HepG2 (cell line): ENCODE measurements around the gene FGD3. TPM values are rescaled to one million over a fixed set of nuclear protein-coding genes. Genes with fewer than 3 reads are reported as not detected.

ENCODE experiments used
- CENPT ChIP-seq: sonication (generic); formaldehyde crosslinking; IDR thresholded peaks from 2 replicates; pipeline ENCODE4 v1.8.0; 2022; ENCODE audit warnings: low read depth, mild to moderate bottlenecking, moderate library complexity, missing genetic modification reagents
- CHD2 ChIP-seq: IDR thresholded peaks from 2 replicates; pipeline ENCODE4 v1.6.1; 2011; ENCODE audit warnings: low read depth, low read length, improper control_type of control experiment
- CSRNP2 ChIP-seq: sonication (generic); formaldehyde crosslinking; conservative IDR thresholded peaks from 2 replicates; pipeline ENCODE4 v1.8.0; 2022; ENCODE audit warnings: low read depth, missing genetic modification reagents
- GATAD2A ChIP-seq: IDR thresholded peaks from 2 replicates; pipeline ENCODE4 v1.6.1; 2016
- JUN ChIP-seq: sonication (generic); formaldehyde crosslinking; IDR thresholded peaks from 2 replicates; pipeline ENCODE4 v1.4.0; 2020; ENCODE audit warnings: mild to moderate bottlenecking, missing genetic modification reagents
- KDM4B ChIP-seq: sonication (generic); formaldehyde crosslinking; IDR thresholded peaks from 2 replicates; pipeline ENCODE4 v1.4.0; 2020; ENCODE audit warnings: missing genetic modification reagents
- NCOR1 ChIP-seq: fragments of 200-600 bp; sonication (generic); IDR thresholded peaks from 2 replicates; pipeline ENCODE4 v1.7.0; 2017; ENCODE audit warnings: antibody characterized with exemption, low read length, borderline replicate concordance
- PAXIP1 ChIP-seq: sonication (generic); formaldehyde crosslinking; conservative IDR thresholded peaks from 2 replicates; pipeline ENCODE4 v1.4.0; 2020; ENCODE audit warnings: mild to moderate bottlenecking, missing genetic modification reagents, moderate library complexity
- PPARG ChIP-seq: conservative IDR thresholded peaks from 2 replicates; pipeline ENCODE4 v1.6.1; 2016; ENCODE audit warnings: missing biosample characterization, missing genetic modification reagents
- RBM39 ChIP-seq: fragments of 200-400 bp; formaldehyde crosslinking; IDR thresholded peaks from one replicate; pipeline ENCODE4 v1.6.1; 2018; ENCODE audit warnings: antibody characterized with exemption, mild to moderate bottlenecking, low read depth, low read length; ENCODE audit not compliant: poor library complexity, severe bottlenecking
- SP4 ChIP-seq: sonication (generic); formaldehyde crosslinking; IDR thresholded peaks from 2 replicates; pipeline ENCODE4 v1.8.1; 2023; ENCODE audit warnings: mild to moderate bottlenecking, missing genetic modification reagents
- ZFP62 ChIP-seq: sonication (generic); formaldehyde crosslinking; IDR thresholded peaks from 2 replicates; pipeline ENCODE4 v1.4.0; 2020; ENCODE audit warnings: missing genetic modification reagents
- ZNF263 ChIP-seq: sonication (generic); formaldehyde crosslinking; IDR thresholded peaks from 2 replicates; pipeline ENCODE4 v1.4.0; 2020; ENCODE audit warnings: missing genetic modification reagents
- ZNF274 ChIP-seq: sonication (generic); formaldehyde crosslinking; IDR thresholded peaks from 2 replicates; pipeline ENCODE4 v1.5.1; 2020; ENCODE audit warnings: mild to moderate bottlenecking, missing genetic modification reagents
- ZNF430 ChIP-seq: sonication (generic); formaldehyde crosslinking; IDR thresholded peaks from 2 replicates; pipeline ENCODE4 v1.9.0; 2021; ENCODE audit warnings: mild to moderate bottlenecking, missing genetic modification reagents
- ZNF646 ChIP-seq: sonication (generic); formaldehyde crosslinking; IDR thresholded peaks from 2 replicates; pipeline ENCODE4 v1.9.0; 2021; ENCODE audit warnings: mild to moderate bottlenecking, missing genetic modification reagents
- ZNF766 ChIP-seq: sonication (generic); formaldehyde crosslinking; IDR thresholded peaks from 2 replicates; pipeline ENCODE4 v1.5.0; 2020; ENCODE audit warnings: missing genetic modification reagents, borderline replicate concordance
- ZNF891 ChIP-seq: sonication (generic); formaldehyde crosslinking; IDR thresholded peaks from 2 replicates; pipeline ENCODE4 v1.5.0; 2020; ENCODE audit warnings: mild to moderate bottlenecking, missing genetic modification reagents
- polyA plus RNA-seq, 8 experiments: library from polyadenylated mRNA; depleted of rRNA in 3 of 8; stranded (reverse) in 7 of 8; unstranded in 1 of 8; fragments of >200 nt; fragmentation: Illumina TruSeq in 4 of 8; extraction: Trizol in 4 of 8; gene quantifications; 2 replicates each; pipeline versions ENCODE4 v1.2.1 to v1.2.3, GENCODE V29; 2011 to 2016; ENCODE audit warnings: low read depth in 4 of 8, missing spikeins in 1 of 8, mixed read lengths in 1 of 8; ENCODE audit not compliant: insufficient read depth in 1 of 8
- total RNA-seq, 5 experiments: library from RNA; depleted of rRNA; stranded (reverse); fragments of >200 nt; fragmentation: Illumina TruSeq; extraction: Trizol; gene quantifications; 2 replicates each; pipeline ENCODE4 v1.2.3, GENCODE V29; 2016; ENCODE audit warnings: low read depth in 1 of 5

Gene FGD3
- total and polyA plus RNA-seq, 2 of the 13 experiments (the other 11 are each of a cell fraction or from before 2014, with no cell fraction given): 0.53 to 1.1 TPM

GRCh38 chr9:93061791-93062763 is 114.8 kb downstream of the FGD3 start (continued):
- no peak for TF ChIP-seq CENPT (CRISPR knock-in tag)
- no peak; the same call in 1 of the 2 replicates for TF ChIP-seq SP4
- no peak for TF ChIP-seq ZNF274 (CRISPR knock-in tag)
- peak; percentile 76; the same call in 1 of the 2 replicates for TF ChIP-seq ZNF430 (CRISPR knock-in tag)
- peak; percentile 71 for TF ChIP-seq GATAD2A (CRISPR knock-in tag)
- no peak; the same call in 1 of the 2 replicates for TF ChIP-seq KDM4B
- no peak; the same call in 1 of the 2 replicates for TF ChIP-seq ZNF891 (CRISPR knock-in tag)
- no peak for TF ChIP-seq CSRNP2 (CRISPR knock-in tag)
- TF ChIP-seq PAXIP1 (CRISPR knock-in tag): peak; percentile 89
- TF ChIP-seq RBM39: no peak
- peak; percentile 86; the same call in 1 of the 2 replicates for TF ChIP-seq NCOR1
- peak; percentile 72 for TF ChIP-seq ZNF263 (CRISPR knock-in tag)
- TF ChIP-seq PPARG (CRISPR knock-in tag): 0 out of 2 replicates have a peak, but pooled peaks have one; percentile 38
- no peak for TF ChIP-seq ZNF646 (CRISPR knock-in tag)
- no peak for TF ChIP-seq ZFP62 (CRISPR knock-in tag)
- no peak for TF ChIP-seq CHD2
- TF ChIP-seq ZNF766: no peak
- TF ChIP-seq JUN (CRISPR knock-in tag): peak; percentile 28; the same call in 1 of the 2 replicates
